MM.1S (cell line): ENCODE data around the gene INSIG2.

Experiments
- DNase-seq: peaks from one replicate; pipeline ENCODE4 v3.0.0-alpha.2; 2015
- H2AFZ ChIP-seq: fragments of 300-600 bp; sonication (generic); 2 replicates; pipeline ENCODE4 v1.6.0; 2016; ENCODE audit warnings: antibody characterized with exemption, low read length
- H3F3A ChIP-seq: fragments of 300-600 bp; sonication (generic); 2 replicates; pipeline ENCODE4 v1.6.1; 2016; ENCODE audit warnings: mild to moderate bottlenecking, antibody characterized with exemption, low read length, moderate library complexity, mixed read lengths; ENCODE audit not compliant: insufficient read depth
- H3K27ac ChIP-seq: fragments of 300-600 bp; sonication (generic); 2 replicates; pipeline ENCODE4 v1.5.1; 2016; ENCODE audit warnings: mild to moderate bottlenecking, low read length
- H3K27me3 ChIP-seq: fragments of 300-600 bp; sonication (generic); replicated peaks from 2 replicates; pipeline ENCODE4 v1.6.0; 2016; ENCODE audit warnings: low read length; ENCODE audit not compliant: insufficient read depth
- H3K36me3 ChIP-seq: fragments of 300-600 bp; sonication (generic); replicated peaks from 2 replicates; pipeline ENCODE4 v1.6.1; 2016; ENCODE audit warnings: mild to moderate bottlenecking, low read length, mixed read lengths; ENCODE audit not compliant: insufficient read depth
- H3K4me1 ChIP-seq: fragments of 300-600 bp; sonication (generic); 2 replicates; pipeline ENCODE4 v1.6.1; 2016; ENCODE audit warnings: low read length, mixed read lengths
- H3K4me2 ChIP-seq: fragments of 300-600 bp; sonication (generic); 2 replicates; pipeline ENCODE4 v1.6.0; 2016; ENCODE audit warnings: low read depth, low read length
- H3K4me3 ChIP-seq: fragments of 300-600 bp; sonication (generic); 2 replicates; pipeline ENCODE4 v1.5.1; 2016; ENCODE audit warnings: low read length, mixed read lengths
- H3K79me2 ChIP-seq: fragments of 300-600 bp; sonication (generic); 2 replicates; pipeline ENCODE4 v1.6.1; 2016; ENCODE audit warnings: mixed run types, low read length, mixed read lengths
- H3K9ac ChIP-seq: fragments of 300-600 bp; sonication (generic); 2 replicates; pipeline ENCODE4 v1.6.1; 2016; ENCODE audit warnings: low read length, mixed read lengths
- H3K9me2 ChIP-seq: fragments of 300-600 bp; sonication (generic); replicated peaks from 2 replicates; pipeline ENCODE4 v1.6.1; 2016; ENCODE audit warnings: mild to moderate bottlenecking, low read length, mixed read lengths; ENCODE audit not compliant: insufficient read depth
- H3K9me3 ChIP-seq: fragments of 300-600 bp; sonication (generic); replicated peaks from 2 replicates; pipeline ENCODE4 v1.6.1; 2016; ENCODE audit warnings: mild to moderate bottlenecking, low read length, mixed read lengths; ENCODE audit not compliant: insufficient read depth
- H4K20me1 ChIP-seq: fragments of 300-600 bp; sonication (generic); 2 replicates; pipeline ENCODE4 v1.6.1; 2016; ENCODE audit warnings: mild to moderate bottlenecking, low read length, moderate library complexity, mixed read lengths; ENCODE audit not compliant: insufficient read depth
- EZH2 ChIP-seq: fragments of 300-600 bp; sonication (generic); optimal IDR thresholded peaks from 2 replicates; pipeline ENCODE3; 2017; ENCODE audit warnings: low read depth, mild to moderate bottlenecking, antibody characterized with exemption, low read length, mixed read lengths
- EZH2phosphoT487 ChIP-seq: fragments of 300-600 bp; sonication (generic); IDR thresholded peaks from 2 replicates; pipeline ENCODE4 v1.6.1; 2018; ENCODE audit warnings: antibody characterized with exemption, low read length
- TF ChIP-seq, protein P1 (sequence below): fragments of 300-600 bp; sonication (generic); IDR thresholded peaks from 2 replicates; pipeline ENCODE4 v1.5.1; 2016; ENCODE audit warnings: antibody characterized with exemption, low read length, mixed read lengths

The INSIG2 gene

GRCh38 chr2:118084491-118085089, 3.7 kb upstream of the INSIG2 start:
- Histone ChIP-seq H3K9me3 (no peaks in the 10 kb centered on the region), H3K79me2 (peaks cover 14% of the 10 kb centered on the region), H3K9me2 (no peaks in the 10 kb centered on the region), H3K4me1 (no peaks in the 10 kb centered on the region), H4K20me1 (no peaks in the 10 kb centered on the region), H3K27ac (no peak overlapping the region), H2AFZ (no peak overlapping the region), H3K4me2 (no peak overlapping the region), H3K4me3 (no peak overlapping the region), H3K27me3 (no peaks in the 10 kb centered on the region), H3F3A (peaks cover 7% of the 10 kb centered on the region; the same call in 1 of the 2 replicates), H3K9ac (no peak overlapping the region), H3K36me3 (no peaks in the 10 kb centered on the region)
- DNase-seq = no peak
- TF ChIP-seq EZH2phosphoT487 (no peak), EZH2 (no peak)
- TF ChIP-seq, protein P1, sequence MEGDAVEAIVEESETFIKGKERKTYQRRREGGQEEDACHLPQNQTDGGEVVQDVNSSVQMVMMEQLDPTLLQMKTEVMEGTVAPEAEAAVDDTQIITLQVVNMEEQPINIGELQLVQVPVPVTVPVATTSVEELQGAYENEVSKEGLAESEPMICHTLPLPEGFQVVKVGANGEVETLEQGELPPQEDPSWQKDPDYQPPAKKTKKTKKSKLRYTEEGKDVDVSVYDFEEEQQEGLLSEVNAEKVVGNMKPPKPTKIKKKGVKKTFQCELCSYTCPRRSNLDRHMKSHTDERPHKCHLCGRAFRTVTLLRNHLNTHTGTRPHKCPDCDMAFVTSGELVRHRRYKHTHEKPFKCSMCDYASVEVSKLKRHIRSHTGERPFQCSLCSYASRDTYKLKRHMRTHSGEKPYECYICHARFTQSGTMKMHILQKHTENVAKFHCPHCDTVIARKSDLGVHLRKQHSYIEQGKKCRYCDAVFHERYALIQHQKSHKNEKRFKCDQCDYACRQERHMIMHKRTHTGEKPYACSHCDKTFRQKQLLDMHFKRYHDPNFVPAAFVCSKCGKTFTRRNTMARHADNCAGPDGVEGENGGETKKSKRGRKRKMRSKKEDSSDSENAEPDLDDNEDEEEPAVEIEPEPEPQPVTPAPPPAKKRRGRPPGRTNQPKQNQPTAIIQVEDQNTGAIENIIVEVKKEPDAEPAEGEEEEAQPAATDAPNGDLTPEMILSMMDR = no peak

DNA sequence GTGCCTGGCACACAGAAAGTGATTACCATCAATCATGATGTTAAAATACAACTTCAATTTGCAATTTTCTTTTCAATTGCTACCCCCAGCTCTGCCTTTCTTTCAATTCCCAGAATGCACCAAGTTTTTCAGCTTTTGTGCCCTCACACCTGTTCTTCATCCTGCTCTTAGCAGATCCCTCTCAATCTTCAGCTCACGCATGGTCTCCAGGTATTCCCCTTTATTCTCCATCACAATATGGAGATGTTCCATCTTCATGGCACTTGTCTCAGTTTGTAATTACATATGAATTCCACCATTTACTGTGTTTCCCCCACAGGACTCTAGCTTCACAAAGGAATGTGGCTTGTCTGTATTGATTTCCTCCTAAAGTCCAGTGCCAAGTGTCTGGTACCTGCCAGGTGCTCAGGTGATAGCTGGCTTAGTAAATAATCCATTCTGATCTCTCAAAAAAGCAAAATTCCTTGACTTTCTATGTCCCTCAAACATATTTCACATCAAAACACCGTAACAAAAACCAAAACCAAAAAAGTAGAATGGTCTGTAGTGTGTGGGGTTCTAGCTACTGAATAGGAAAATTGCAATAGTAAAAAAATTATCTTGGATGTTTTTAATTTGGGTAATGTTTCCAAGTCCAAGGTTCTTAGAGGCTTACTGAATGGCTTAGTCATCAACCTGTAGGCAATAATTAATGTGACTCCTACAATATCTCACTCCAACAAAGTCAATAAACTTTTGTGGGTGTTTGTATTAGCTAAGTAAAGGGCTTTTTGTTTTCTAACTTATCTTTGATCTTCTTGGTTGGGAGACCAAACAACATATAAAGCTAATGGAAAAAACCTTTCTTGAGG, 2.9 kb upstream of the INSIG2 start:
- H3K9ac ChIP-seq = no peak overlapping the region
- DNase-seq = no peak
- H3K27me3 ChIP-seq = no peaks in the 10 kb centered on the region
- peaks cover 4% of the 10 kb centered on the region; the same call in 1 of the 2 replicates for H3K4me1 ChIP-seq
- H2AFZ ChIP-seq = no peak overlapping the region
- H3F3A ChIP-seq = peaks cover 8% of the 10 kb centered on the region; the same call in 1 of the 2 replicates
- H3K9me2 ChIP-seq = no peaks in the 10 kb centered on the region
- H3K4me3 ChIP-seq = no peak overlapping the region
- H3K9me3 ChIP-seq = no peaks in the 10 kb centered on the region
- no peak overlapping the region for H3K27ac ChIP-seq
- no peak for TF ChIP-seq EZH2
- TF ChIP-seq, protein P1 = no peak
- no peak for TF ChIP-seq EZH2phosphoT487
- no peak overlapping the region for H3K4me2 ChIP-seq
- no peaks in the 10 kb centered on the region for H3K36me3 ChIP-seq
- H3K79me2 ChIP-seq = peaks cover 22% of the 10 kb centered on the region
- H4K20me1 ChIP-seq = 0 out of 2 replicates have a peak, but pooled peaks cover 3% of the 10 kb centered on the region

DNA sequence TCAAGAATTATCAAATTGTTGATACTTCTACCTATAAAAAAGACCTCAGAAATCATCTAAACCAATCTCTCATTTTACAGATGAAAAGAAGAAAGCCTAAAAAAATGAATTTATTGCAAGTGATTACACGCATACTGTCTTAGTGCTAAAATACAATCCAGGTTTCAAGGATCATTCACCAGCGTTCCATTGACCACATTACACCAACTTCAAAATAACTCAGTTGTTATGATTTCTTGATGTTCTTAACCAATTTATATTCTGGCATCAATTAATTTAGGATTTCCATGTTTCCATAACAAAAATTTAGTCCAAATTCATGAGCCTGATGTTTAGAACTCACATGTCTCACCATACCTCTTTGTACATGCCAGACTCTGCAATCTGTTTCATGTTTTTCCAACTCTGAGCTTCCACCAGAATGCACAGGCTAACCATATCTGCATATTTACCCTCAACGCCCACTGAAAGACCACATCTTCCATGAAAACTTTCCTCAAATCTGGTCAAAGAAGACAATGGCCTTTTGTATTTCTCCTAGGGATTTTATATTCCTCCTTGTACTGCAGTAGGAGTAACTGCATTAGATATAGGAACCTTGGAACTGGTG, 2.1 kb upstream of the INSIG2 start:
- Histone ChIP-seq H3K27me3 (no peaks in the 10 kb centered on the region), H3K9ac (no peak overlapping the region), H3K9me2 (no peaks in the 10 kb centered on the region), H3F3A (peaks cover 8% of the 10 kb centered on the region; the same call in 1 of the 2 replicates), H3K4me2 (no peak overlapping the region), H3K79me2 (peaks cover 29% of the 10 kb centered on the region), H3K9me3 (no peaks in the 10 kb centered on the region), H3K36me3 (no peaks in the 10 kb centered on the region), H3K4me1 (peaks cover 9% of the 10 kb centered on the region; the same call in 1 of the 2 replicates), H2AFZ (no peak overlapping the region), H4K20me1 (0 out of 2 replicates have a peak, but pooled peaks cover 5% of the 10 kb centered on the region), H3K4me3 (no peak overlapping the region), H3K27ac (no peak overlapping the region)
- TF ChIP-seq EZH2 (no peak), EZH2phosphoT487 (no peak)
- TF ChIP-seq, protein P1 = no peak
- no peak for DNase-seq
